ENCODE measurements around the gene SCNN1G. TPM values are rescaled to one million over a fixed set of nuclear protein-coding genes. Genes with fewer than 3 reads are reported as not detected.

The SCNN1G gene
- total RNA-seq, 1 donor from 2014 or later = not detected

DNA sequence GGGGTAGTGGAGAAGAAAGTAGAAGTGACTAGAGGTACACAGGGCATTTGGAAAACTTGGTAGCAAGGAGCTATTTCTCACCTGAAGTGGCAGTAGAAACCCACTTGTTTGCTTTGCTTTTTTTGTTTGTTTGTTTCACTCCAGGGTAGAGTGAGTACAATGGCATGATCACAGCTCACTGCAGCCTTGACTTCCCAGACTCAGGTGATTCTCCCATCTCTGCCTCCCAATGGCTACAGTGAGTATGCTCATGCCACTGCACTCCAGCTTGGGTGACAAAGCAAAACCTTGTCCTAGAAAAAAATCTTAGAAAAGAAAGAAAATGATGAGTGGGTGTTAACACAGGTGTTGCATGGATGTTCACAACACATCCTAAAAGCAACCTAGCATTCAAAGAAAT is 40.4 kb downstream of the SCNN1G start:
- Histone ChIP-seq H3K4me1 (no peaks in the 10 kb centered on the region), H3K36me3 (no peaks in the 10 kb centered on the region), H3K4me3 (no peak overlapping the region), H3F3A (ENCODE audit: low read depth) (no peaks in the 10 kb centered on the region), H3K9ac (no peak overlapping the region), H3K27ac (no peak overlapping the region), H2AFZ (replicated peaks) (no peak overlapping the region), H3K79me2 (ENCODE audit: low read depth) (no peaks in the 10 kb centered on the region), H4K20me1 (ENCODE audit: low read depth) (no peaks in the 10 kb centered on the region), H3K9me3 (ENCODE audit: low read depth) (no peaks in the 10 kb centered on the region), H3K27me3 (no peaks in the 10 kb centered on the region), H3K4me2 (no peak overlapping the region)
- Mint-ChIP-seq H3K9me3 (peaks cover 2% of the 10 kb centered on the region), H3K27ac (no peak overlapping the region), H3K27me3 (ENCODE audit: insufficient read depth, low read depth) (peaks cover 10% of the 10 kb centered on the region), H3K36me3 (no peaks in the 10 kb centered on the region), H3K4me1 (no peaks in the 10 kb centered on the region), H3K4me3 (no peak overlapping the region)
- no peak for DNase-seq (ENCODE audit: low spot score)
- TF ChIP-seq EZH2phosphoT487 (IDR thresholded peaks at IDR 0.05) = no peak
- TF ChIP-seq, protein P1, sequence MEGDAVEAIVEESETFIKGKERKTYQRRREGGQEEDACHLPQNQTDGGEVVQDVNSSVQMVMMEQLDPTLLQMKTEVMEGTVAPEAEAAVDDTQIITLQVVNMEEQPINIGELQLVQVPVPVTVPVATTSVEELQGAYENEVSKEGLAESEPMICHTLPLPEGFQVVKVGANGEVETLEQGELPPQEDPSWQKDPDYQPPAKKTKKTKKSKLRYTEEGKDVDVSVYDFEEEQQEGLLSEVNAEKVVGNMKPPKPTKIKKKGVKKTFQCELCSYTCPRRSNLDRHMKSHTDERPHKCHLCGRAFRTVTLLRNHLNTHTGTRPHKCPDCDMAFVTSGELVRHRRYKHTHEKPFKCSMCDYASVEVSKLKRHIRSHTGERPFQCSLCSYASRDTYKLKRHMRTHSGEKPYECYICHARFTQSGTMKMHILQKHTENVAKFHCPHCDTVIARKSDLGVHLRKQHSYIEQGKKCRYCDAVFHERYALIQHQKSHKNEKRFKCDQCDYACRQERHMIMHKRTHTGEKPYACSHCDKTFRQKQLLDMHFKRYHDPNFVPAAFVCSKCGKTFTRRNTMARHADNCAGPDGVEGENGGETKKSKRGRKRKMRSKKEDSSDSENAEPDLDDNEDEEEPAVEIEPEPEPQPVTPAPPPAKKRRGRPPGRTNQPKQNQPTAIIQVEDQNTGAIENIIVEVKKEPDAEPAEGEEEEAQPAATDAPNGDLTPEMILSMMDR (IDR thresholded peaks at IDR 0.05) = no peak
- no peak for TF ChIP-seq EZH2 (IDR thresholded peaks at IDR 0.05)

DNA sequence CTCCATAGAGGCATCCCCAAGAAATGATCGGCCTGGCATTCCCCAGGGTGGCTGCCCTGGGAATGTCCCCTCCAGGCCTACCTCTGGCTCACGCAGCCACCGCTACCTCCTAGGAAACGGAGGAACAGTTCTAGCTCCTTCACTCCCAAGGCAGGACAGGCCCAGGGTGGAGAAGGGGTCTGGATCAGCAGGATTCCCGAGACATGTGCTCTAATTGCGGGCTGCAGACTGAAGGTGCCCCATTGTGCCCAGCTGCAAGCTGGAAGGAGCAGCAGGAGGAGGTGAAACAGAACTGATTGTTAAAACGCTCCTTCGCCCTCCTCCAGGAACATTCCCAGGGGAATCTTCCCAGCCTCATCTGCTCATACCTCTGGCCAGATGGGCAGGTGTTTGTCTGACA is 40.8 kb downstream of the SCNN1G start:
- DNase-seq (ENCODE audit: low spot score) = no peak

DNA sequence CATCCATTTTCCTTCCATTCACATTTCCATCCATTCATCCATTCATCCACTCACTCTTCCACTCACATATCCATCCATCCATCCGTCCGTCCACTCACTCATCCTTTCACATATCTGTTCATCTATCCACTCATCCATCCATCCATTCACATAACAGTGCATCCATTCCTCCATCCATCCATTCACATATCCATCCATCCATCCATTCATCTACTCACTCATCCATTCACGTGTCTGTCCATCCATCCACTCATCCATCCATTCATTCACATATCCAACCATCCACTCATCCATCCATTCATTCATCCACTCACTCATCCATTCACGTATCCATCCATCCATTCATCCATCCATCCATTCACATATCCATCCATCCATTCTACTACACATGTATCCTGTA is 42.6 kb downstream of the SCNN1G start:
- DNase-seq (ENCODE audit: low spot score) = no peak
- H3K4me1 ChIP-seq = no peaks in the 10 kb centered on the region
- peaks cover 8% of the 10 kb centered on the region for H3K27me3 Mint-ChIP-seq (ENCODE audit: insufficient read depth, low read depth)
- no peaks in the 10 kb centered on the region for H3K36me3 ChIP-seq
- peaks cover 2% of the 10 kb centered on the region for H3K9me3 Mint-ChIP-seq
- no peak overlapping the region for H3K27ac Mint-ChIP-seq
- TF ChIP-seq, protein P1 (IDR thresholded peaks at IDR 0.05) = no peak
- TF ChIP-seq EZH2 (IDR thresholded peaks at IDR 0.05) (no peak), EZH2phosphoT487 (IDR thresholded peaks at IDR 0.05) (no peak)
- no peak overlapping the region for H2AFZ ChIP-seq (replicated peaks)
- no peaks in the 10 kb centered on the region for H3K9me3 ChIP-seq (ENCODE audit: low read depth)
- no peak overlapping the region for H3K4me2 ChIP-seq
- no peak overlapping the region for H3K27ac ChIP-seq
- no peaks in the 10 kb centered on the region for H3K4me1 Mint-ChIP-seq
- no peaks in the 10 kb centered on the region for H3F3A ChIP-seq (ENCODE audit: low read depth)
- no peaks in the 10 kb centered on the region for H4K20me1 ChIP-seq (ENCODE audit: low read depth)
- H3K79me2 ChIP-seq (ENCODE audit: low read depth) = no peaks in the 10 kb centered on the region
- no peak overlapping the region for H3K4me3 ChIP-seq
- no peaks in the 10 kb centered on the region for H3K27me3 ChIP-seq
- no peak overlapping the region for H3K9ac ChIP-seq
- no peak overlapping the region for H3K4me3 Mint-ChIP-seq
- H3K36me3 Mint-ChIP-seq = no peaks in the 10 kb centered on the region

More for the DNA sequence above, 40.8 kb downstream of the SCNN1G start:
- Histone ChIP-seq H3K27me3 (no peaks in the 10 kb centered on the region), H3K4me1 (no peaks in the 10 kb centered on the region), H4K20me1 (ENCODE audit: low read depth) (no peaks in the 10 kb centered on the region), H3K4me3 (no peak overlapping the region), H3K9ac (no peak overlapping the region), H2AFZ (replicated peaks) (no peak overlapping the region), H3K36me3 (no peaks in the 10 kb centered on the region), H3K79me2 (ENCODE audit: low read depth) (no peaks in the 10 kb centered on the region), H3K27ac (no peak overlapping the region), H3K9me3 (ENCODE audit: low read depth) (no peaks in the 10 kb centered on the region), H3K4me2 (no peak overlapping the region), H3F3A (ENCODE audit: low read depth) (no peaks in the 10 kb centered on the region)
- Mint-ChIP-seq H3K4me1 (no peaks in the 10 kb centered on the region), H3K27me3 (ENCODE audit: insufficient read depth, low read depth) (peaks cover 10% of the 10 kb centered on the region), H3K9me3 (peaks cover 2% of the 10 kb centered on the region), H3K36me3 (no peaks in the 10 kb centered on the region), H3K4me3 (no peak overlapping the region), H3K27ac (no peak overlapping the region)
- no peak for TF ChIP-seq EZH2 (IDR thresholded peaks at IDR 0.05)
- no peak for TF ChIP-seq EZH2phosphoT487 (IDR thresholded peaks at IDR 0.05)
- TF ChIP-seq, protein P1 (IDR thresholded peaks at IDR 0.05) = no peak

Data from neural progenitor cell (in vitro differentiated cells).